GM19463 (cell line): ENCODE results near the gene UGCG.
"Not testable (repeated sequence)": the region's sequence is repeated elsewhere in the genome, so short reads cannot be mapped to it uniquely, and the experiment has no call there.

ENCODE experiments used
- ATAC-seq: cut with Tn5 transposase; IDR thresholded peaks from one replicate; pipeline ENCODE4 v1.9.1; 2021; ENCODE audit warnings: mild to moderate bottlenecking, moderate library complexity; ENCODE audit not compliant: unreplicated experiment

Gene UGCG

DNA sequence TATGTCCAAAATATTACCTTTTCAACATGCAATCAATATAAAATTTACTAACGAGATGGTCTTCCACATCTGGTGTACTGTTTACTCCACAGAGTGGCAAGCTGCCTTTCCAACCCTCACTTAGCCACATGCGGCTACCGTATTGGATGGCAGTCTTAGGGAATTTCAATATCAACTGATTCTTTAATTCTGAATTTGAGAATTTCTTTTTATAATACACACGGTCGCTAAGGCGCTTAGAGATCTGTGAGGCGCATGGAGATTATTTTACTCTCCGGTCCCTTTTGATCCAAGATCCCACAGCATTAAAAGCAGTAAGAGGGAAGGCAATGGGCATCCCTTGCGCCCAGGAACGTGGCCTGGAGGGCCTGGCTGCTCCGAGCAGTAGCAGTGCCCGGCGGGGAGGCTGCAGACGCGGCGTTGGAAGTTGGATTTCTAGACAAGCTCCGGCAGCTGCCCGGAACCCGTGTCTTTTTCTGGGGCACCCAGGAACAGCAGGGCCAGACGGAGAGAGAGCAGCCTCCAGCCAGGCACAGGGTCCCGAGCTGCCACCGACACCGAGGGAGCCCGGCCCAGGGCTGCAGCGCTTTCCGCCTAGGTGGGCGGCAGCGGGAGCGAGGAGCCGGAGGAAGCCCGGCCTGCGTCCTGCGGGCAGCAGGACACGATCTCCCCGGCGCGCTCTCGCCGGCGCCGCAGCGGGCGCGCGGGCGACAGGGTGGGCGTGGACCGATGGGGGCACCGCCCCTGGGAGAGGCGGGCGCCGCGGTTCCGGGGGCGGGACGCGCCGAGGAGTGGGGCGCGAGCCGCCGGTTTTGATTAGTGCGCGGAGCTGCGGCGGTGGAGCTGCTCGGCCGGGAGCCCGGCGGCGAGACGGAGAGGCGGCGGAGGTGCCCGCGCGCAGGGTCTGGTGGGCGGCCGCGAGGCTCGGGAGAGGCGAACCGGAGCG, at the start of gene UGCG:
UGCG (plus strand) TSS at position 819 of the 946 bp plus-strand sequence. CDS start 402 bp downstream, outside the sequence.
- peak; percentile 77 for ATAC-seq

DNA sequence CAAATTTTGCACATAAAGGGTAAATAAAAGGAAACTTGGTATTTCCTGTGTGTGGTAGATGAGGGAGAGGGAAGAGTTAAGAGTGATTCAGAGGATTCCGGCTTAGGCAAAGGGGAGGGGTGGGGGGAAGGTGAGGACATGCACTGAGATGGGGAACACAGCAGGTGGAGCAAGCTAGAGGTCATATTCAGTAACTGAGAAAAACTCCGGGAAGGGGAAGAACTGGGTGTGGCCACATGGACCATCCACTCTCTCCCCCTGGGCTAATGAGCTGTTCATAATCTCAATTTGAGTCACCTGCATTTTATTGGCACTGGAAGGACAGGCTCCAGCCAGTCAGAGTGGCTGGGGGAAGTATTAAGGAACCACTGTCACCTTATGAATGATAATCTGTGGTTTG, 45.1 kb upstream of the UGCG start:
- no peak for ATAC-seq

DNA sequence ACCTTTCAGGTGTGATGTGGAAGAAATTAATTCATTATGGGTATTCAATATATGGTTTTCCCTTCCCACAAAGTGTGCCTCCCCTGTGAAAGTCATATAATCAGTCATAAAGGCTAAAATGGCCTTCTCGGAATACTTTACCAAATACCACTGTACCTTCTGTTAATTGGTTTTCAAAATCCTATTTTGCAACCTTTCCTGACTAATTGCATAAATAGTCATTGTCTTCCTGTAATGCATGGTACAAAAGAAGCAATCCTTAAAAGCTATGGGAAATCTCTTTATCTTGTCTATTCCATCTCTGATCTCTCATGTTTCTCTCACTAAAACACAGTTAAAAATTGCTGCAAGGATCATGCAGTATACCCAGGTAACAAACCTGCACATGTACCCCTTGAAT, 44.3 kb upstream of the UGCG start:
- ATAC-seq: no peak

GRCh38 chr9:111853450-111853827, 43.2 kb upstream of the UGCG start:
- no peak for ATAC-seq

- no peak for ATAC-seq
These were observed 41.8 kb upstream of the UGCG start for GRCh38 chr9:111854799-111855198.

DNA sequence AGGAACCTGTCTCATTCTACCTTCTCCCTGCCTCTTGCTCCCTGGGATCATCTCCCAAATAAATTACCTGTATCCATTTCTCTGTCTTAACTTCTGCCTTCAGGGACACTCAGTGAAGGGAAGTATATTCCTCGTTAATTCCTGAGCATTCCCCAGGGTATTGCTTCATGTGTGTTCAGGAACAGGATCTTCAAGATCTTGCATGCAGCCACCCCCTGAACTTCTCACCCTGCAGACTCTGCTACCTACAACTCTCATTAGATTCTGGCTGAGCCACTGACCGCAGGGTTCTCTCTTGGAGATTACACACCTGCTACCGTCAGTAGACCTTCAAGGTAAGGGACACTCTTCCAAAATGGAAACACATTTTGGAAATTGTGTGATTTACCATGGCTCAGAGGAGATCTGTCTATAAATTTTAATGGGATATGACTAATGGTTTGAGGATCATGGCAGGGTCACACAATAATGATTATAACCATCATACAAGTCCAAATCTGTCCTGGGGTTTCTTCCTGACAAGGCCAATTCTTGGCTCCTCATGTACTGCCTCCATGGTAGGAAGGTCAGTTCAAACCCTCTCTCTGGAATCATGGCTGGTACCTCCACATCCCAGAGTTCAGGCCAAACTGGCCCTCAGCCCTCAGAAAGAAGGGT, 38.9 kb upstream of the UGCG start:
- ATAC-seq: no peak

DNA sequence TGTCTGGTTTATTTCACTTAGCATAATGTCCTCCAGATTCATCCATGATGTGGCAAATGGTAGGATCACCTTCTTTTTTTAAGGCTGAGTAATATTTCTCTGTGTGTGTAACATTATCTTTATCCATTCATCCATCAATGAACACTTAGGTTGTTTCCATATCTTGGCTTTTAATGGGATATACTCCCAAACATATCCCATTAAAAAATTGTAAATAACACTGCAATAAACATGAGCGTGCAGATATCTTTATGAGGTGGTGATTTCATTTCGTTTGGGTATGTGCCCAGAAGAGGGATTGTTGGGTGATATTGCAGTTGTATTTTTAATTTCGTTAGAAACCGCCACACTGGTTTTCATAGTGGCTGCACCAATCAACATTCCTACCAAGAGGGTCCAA, 36.2 kb upstream of the UGCG start:
- no peak for ATAC-seq

DNA sequence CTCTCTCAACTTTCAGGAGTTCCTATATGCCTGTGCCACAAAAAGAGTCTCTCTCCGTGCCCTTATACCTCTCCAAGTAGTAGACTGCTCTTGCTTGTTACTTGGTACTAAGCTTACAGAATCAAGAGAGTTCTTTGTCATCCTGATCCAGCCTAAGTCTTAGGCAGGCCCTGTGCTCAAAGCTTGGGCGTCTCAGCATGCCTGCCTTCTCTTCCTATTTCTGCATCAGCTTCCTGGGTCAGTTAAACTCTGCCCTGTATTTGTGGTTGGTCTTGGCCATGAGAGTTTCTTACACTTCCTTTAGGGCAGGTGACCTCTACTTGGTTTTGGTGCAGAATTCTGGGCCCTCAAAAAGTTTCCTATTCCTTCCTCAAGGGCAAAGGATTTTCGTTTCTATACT, 33.0 kb upstream of the UGCG start:
- ATAC-seq: no peak

- no peak for ATAC-seq
These were observed 29.6 kb upstream of the UGCG start for GRCh38 chr9:111866976-111867375.

GRCh38 chr9:111868475-111868874, 28.1 kb upstream of the UGCG start:
- ATAC-seq: no peak

- ATAC-seq: no peak
These were observed 25.7 kb upstream of the UGCG start for GRCh38 chr9:111870774-111871498.

- ATAC-seq: no peak
These were observed 25.1 kb upstream of the UGCG start for GRCh38 chr9:111871499-111871855.

DNA sequence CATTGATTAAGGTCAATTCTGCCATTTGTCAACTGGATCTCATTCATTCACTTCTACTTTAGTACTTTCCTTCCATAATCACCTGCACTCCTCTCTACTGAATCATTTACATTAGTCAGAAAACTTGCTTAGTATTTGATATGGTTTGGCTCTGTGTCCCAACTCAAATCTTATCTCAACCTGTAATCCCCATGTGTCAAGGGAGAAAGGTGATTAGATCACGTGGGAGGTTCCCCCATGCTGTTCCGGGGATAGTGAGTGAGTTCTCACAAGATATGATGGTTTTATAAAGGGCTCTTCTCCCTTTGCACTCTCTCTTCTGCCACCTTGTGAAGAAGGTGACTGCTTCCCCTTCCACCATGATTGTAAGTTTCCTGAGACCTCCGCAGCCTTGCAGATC, 23.7 kb upstream of the UGCG start:
- no peak for ATAC-seq

DNA sequence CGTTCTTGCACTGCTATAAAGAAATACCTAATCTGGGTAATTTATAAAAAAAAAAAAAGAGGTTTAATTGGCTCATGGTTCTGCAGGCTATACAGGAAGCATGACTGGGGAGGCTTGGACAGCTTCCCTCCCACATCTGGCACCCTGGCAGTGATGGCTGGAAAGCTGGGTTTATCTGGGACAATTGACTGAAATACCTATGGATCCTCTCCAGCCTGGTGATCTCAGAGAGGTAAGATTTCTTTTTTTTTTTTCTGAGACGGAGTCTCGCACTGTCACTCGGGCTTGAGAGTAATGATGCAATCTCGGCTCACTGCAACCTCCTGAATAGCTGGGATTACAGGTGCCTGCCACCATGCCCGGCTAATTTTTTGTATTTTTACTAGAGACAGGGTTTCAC, 22.7 kb upstream of the UGCG start:
- ATAC-seq: no peak

DNA sequence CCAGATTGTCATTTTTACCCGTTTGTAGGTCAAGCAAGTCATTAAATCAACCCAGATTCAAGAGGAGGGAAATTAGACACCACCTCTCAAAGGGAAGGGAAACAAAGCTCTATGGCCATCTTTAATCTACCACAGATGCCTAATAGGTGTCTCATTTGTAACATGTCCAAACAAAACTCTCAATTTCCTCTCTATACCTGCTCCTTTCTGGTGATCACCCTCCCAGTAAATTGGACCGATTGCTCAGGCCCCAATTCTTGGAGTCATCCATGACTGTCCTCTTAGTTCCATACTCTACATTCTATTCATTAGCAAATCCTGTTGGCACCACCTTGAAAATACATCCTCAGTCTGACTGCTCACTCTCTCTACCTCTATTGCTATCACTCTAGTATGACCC, 22.1 kb upstream of the UGCG start:
- no peak for ATAC-seq

GRCh38 chr9:111875291-111875690, 21.3 kb upstream of the UGCG start:
- ATAC-seq: not testable (repeated sequence)

DNA sequence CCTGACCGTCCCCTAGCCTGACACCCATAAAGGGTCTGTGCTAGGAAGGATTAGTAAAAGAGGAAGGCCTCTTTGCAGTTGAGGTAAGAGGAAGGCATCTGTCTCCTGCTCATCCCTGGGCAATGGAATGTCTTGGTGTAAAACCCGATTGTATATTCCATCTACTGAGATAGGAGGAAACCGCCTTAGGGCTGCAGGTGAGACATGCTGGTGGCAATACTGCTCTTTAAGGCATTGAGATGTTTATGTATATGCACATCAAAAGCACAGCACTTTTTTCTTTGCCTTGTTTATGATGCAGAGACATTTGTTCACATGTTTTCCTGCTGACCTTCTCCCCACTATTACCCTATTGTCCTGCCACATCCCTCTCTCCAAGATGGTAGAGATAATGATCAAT, 20.9 kb upstream of the UGCG start:
- not testable (repeated sequence) for ATAC-seq

DNA sequence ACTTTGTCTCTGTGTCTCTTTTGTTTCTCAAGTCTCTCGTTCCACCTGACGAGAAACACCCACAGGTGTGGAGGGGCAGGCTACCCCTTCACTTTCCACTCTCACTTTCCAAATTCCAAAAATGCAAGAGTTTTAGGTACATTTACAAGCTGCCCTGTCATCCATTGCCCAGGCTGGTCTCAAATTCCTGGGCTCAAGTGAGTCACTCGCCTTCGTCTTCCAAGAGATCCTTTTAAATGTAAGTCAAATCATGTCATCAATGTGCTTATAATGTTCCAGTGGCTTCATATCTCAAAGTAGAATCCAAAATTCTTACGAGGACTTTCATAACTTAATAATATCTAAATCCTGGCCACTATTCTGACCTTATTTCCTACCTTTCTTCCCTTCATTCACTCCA, 20.4 kb upstream of the UGCG start:
- no peak for ATAC-seq

GRCh38 chr9:111877420-111877819, 19.2 kb upstream of the UGCG start:
- no peak for ATAC-seq

DNA sequence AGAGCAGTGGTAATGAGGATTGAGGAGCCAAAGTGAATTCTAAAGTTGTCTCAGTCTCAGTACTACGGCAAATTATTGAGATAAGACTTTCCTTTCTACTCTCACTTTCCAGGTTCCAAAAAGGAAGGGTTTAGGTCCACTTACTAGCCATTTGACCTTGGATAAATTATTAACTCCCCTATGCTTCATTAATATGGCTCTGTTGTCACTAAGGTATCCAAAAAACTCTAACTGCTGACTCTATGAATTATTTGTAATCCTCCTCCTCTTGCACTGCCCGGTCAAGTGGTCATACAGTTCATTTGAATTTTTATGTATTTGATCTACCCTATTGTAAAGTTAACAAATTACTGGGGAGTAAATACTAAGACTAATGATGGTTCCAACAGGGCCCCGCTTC, 17.7 kb upstream of the UGCG start:
- no peak for ATAC-seq

DNA sequence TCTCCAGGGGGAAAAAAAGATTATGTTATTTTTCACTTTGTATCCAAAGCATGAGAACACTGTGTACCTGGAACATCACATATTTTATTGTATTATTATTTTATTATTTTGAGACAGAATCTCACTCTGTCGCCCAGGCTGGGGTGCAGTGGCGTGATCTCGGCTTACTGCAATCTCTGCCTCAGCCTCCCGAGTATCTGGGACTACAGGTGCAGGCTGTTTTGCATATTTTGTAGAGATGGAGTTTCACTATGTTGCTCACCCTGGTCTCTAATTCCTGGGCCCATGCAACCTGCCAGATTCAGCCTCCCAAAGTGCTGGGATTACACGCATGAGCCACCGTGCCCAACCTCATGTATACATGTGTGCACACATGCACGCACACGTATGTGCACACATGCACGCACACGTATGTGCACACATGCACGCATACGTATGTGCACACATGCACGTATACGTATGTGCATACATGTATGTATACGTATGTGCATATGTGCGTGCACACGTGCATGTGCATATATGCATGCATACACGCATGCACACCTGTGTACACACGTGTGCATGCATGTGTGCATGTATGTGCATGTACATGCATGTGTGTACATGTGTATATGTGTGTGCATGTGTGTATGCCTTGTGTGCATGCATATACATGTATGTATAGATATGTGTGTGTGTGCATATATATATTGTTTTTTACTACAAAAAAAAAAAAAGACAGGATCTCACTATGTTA, 9.5 kb upstream of the UGCG start:
- no peak for ATAC-seq
